Fibroblast of lung (primary cell): Measurements from ENCODE around the gene ZSCAN31. TPM values are rescaled to one million over a fixed set of nuclear protein-coding genes. Genes with fewer than 3 reads are reported as not detected.

Experiments
- DNase-seq, 2 donors: peaks; one replicate each; pipeline versions ENCODE4 v3.0.0 to v3.0.0-alpha.2; 2010; ENCODE audit warnings: low read depth in 2 of 2
- H2AFZ ChIP-seq: 2 replicates; pipeline ENCODE4 v1.5.1; 2012; ENCODE audit warnings: low read length, control low read depth, inconsistent platforms
- H3K27ac ChIP-seq: 2 replicates; pipeline ENCODE4 v1.5.1; 2011; ENCODE audit warnings: low read length, control low read depth; ENCODE audit not compliant: insufficient read depth
- H3K27me3 ChIP-seq: 2 replicates; pipeline ENCODE4 v1.5.1; 2011; ENCODE audit warnings: mild to moderate bottlenecking, low read length; ENCODE audit not compliant: control insufficient read depth, insufficient read depth
- H3K36me3 ChIP-seq: 2 replicates; pipeline ENCODE4 v1.5.1; 2011; ENCODE audit warnings: low read length; ENCODE audit not compliant: control insufficient read depth, insufficient read depth
- H3K4me1 ChIP-seq: 2 replicates; pipeline ENCODE4 v1.5.1; 2011; ENCODE audit warnings: low read length; ENCODE audit not compliant: control insufficient read depth, insufficient read depth; ENCODE audit errors: extremely low read depth
- H3K4me2 ChIP-seq: 2 replicates; pipeline ENCODE4 v1.5.1; 2011; ENCODE audit warnings: low read length, control low read depth; ENCODE audit not compliant: insufficient read depth; ENCODE audit errors: extremely low read depth
- H3K4me3 ChIP-seq, 4 experiments: fragments of 200-600 bp in 1 of 4; sonication (generic) in 1 of 4; replicated peaks in 1 of 4; 2 replicates each; pipeline ENCODE4 v1.5.1; 2011 to 2016; ENCODE audit warnings: low read length in 4 of 4, low read depth in 3 of 4, mild to moderate bottlenecking in 3 of 4, control low read depth in 2 of 4, inconsistent platforms in 1 of 4, mixed read lengths in 1 of 4; ENCODE audit not compliant: insufficient read depth in 1 of 4; ENCODE audit errors: control extremely low read depth in 1 of 4
- H3K79me2 ChIP-seq: 2 replicates; pipeline ENCODE4 v1.5.1; 2012; ENCODE audit warnings: mild to moderate bottlenecking, low read length, inconsistent platforms; ENCODE audit not compliant: control insufficient read depth, insufficient read depth
- H3K9ac ChIP-seq: 2 replicates; pipeline ENCODE4 v1.5.1; 2011; ENCODE audit warnings: mild to moderate bottlenecking, low read length, control low read depth; ENCODE audit not compliant: insufficient read depth
- H3K9me3 ChIP-seq: 2 replicates; pipeline ENCODE4 v1.5.1; 2012; ENCODE audit warnings: low read depth, low read length; ENCODE audit not compliant: control insufficient read depth, insufficient read depth
- H4K20me1 ChIP-seq: 2 replicates; pipeline ENCODE4 v1.5.1; 2011; ENCODE audit warnings: low read length; ENCODE audit not compliant: control insufficient read depth, insufficient read depth; ENCODE audit errors: extremely low read depth
- CTCF ChIP-seq, 2 donors: IDR thresholded peaks in 1 of 2; conservative IDR thresholded peaks in 1 of 2; 1 replicate in 1 of 2; 2 replicates in 1 of 2; pipeline ENCODE4 v1.5.1; 2011 to 2012; ENCODE audit warnings: low read length in 2 of 2, control low read depth in 1 of 2, inconsistent platforms in 1 of 2, low read depth in 1 of 2, mild to moderate bottlenecking in 1 of 2
- EZH2 ChIP-seq: IDR thresholded peaks from 2 replicates; pipeline ENCODE4 v1.5.1; 2012; ENCODE audit warnings: low read length, control low read depth, mild to moderate bottlenecking; ENCODE audit errors: missing control alignments
- polyA plus RNA-seq, 2 donors: library from polyadenylated mRNA; depleted of rRNA in 1 of 2; stranded (reverse) in 1 of 2; unstranded in 1 of 2; fragments of >200 nt; gene quantifications; 2 replicates each; pipeline ENCODE4 v1.2.1, GENCODE V29; 2011 to 2012; ENCODE audit warnings: missing spikeins in 1 of 2
- total RNA-seq: library from RNA; depleted of rRNA; stranded (reverse); fragments of >200 nt; gene quantifications from 2 replicates; pipeline ENCODE4 v1.2.1, GENCODE V29; 2014

ZSCAN31 gene
- total and polyA plus RNA-seq, 2 donors (not counting 1 experiment from before 2014, with no cell fraction given), result 2.9 to 5.0 TPM

DNA sequence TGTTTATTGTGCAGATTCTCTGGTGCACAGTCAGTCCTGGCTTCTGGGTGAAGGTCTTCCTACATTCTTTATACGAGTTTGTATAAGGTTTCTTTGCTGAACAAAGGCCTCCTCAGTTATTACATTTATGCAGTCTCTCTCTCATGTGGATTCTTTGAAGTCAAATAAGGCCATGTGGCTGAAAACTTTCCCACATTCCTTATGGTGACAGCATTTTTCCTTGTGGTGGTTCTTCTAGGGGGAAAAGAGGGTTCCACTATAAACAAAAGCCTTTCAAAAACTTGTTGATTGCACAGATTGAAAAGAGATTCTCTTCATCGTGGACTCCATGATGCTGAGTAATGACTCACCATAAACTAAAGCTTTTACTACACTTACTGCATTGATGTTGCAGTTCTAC is 44.4 kb upstream of the ZSCAN31 start:
- Histone ChIP-seq H2AFZ (no peak overlapping the region), H3K27me3 (no peaks in the 10 kb centered on the region), H3K4me2 (no peak overlapping the region), H3K79me2 (no peaks in the 10 kb centered on the region), H3K4me1 (peaks cover 4% of the 10 kb centered on the region), H3K9ac (no peak overlapping the region), H3K4me3 (no peak overlapping the region), H3K27ac (no peak overlapping the region), H3K36me3 (peaks cover 4% of the 10 kb centered on the region), H4K20me1 (no peaks in the 10 kb centered on the region), H3K9me3 (no peaks in the 10 kb centered on the region)
- TF ChIP-seq CTCF (conservative IDR thresholded peaks at IDR 0.05 in 1 of 2, IDR thresholded peaks at IDR 0.05 in 1 of 2; ENCODE audit: low read depth in 1 of 2, low read length in 2 of 2) (no peak), EZH2 (no peak)
- peak in 1 of 2 donors; percentile 14 for DNase-seq

DNA sequence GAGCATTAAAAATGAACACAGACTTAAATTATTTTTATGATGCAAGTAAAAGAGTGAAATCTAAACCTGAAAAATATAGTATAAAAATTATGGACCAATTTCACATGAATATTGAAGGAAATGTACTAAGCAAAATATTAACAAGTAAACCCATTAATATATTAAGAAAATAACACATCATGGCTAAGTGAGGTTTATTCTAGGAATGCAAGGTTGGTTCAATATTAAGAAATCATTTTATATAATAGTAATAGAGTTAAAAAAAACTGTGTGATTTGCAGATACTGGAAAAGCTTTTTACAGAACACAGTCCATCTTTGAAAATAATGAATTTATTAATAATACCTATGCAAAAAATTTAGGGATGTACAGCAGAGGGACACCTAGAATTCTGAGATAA is 42.7 kb upstream of the ZSCAN31 start:
- no peaks in the 10 kb centered on the region for H3K27me3 ChIP-seq
- no peak overlapping the region for H3K4me3 ChIP-seq
- H3K36me3 ChIP-seq, result peaks cover 4% of the 10 kb centered on the region
- no peaks in the 10 kb centered on the region for H4K20me1 ChIP-seq
- no peak overlapping the region for H3K27ac ChIP-seq
- no peak overlapping the region for H3K9ac ChIP-seq
- H3K79me2 ChIP-seq, result no peaks in the 10 kb centered on the region
- no peak overlapping the region for H2AFZ ChIP-seq
- H3K9me3 ChIP-seq, result no peaks in the 10 kb centered on the region
- no peak for DNase-seq
- no peak overlapping the region for H3K4me2 ChIP-seq
- peaks cover 4% of the 10 kb centered on the region for H3K4me1 ChIP-seq
- TF ChIP-seq EZH2 (no peak), CTCF (conservative IDR thresholded peaks at IDR 0.05 in 1 of 2, IDR thresholded peaks at IDR 0.05 in 1 of 2; ENCODE audit: low read depth in 1 of 2, low read length in 2 of 2) (no peak)

- Histone ChIP-seq H3K9me3 (no peaks in the 10 kb centered on the region), H3K4me2 (no peak overlapping the region), H3K27ac (no peak overlapping the region), H4K20me1 (no peaks in the 10 kb centered on the region), H3K79me2 (no peaks in the 10 kb centered on the region), H3K27me3 (no peaks in the 10 kb centered on the region), H3K4me3 (no peak overlapping the region), H3K4me1 (peaks cover 2% of the 10 kb centered on the region), H3K9ac (no peak overlapping the region), H3K36me3 (peaks cover 4% of the 10 kb centered on the region), H2AFZ (no peak overlapping the region)
- TF ChIP-seq EZH2, result no peak
- TF ChIP-seq CTCF (conservative IDR thresholded peaks at IDR 0.05 in 1 of 2, IDR thresholded peaks at IDR 0.05 in 1 of 2; ENCODE audit: low read depth in 1 of 2, low read length in 2 of 2), result no peak
- DNase-seq, result no peak
These were observed 41.9 kb upstream of the ZSCAN31 start for GRCh38 chr6:28377879-28378278.
